Measurements from ENCODE around the gene IPO11.

Gene IPO11

GRCh38 chr5:62575066-62575465 is 162.5 kb downstream of the IPO11 start:
- DNase-seq = no peak

- no peak for DNase-seq
Measured at GRCh38 chr5:62575489-62575888, 162.9 kb downstream of the IPO11 start.

- DNase-seq = no peak
Measured at GRCh38 chr5:62576570-62577170, 164.1 kb downstream of the IPO11 start.

GRCh38 chr5:62577488-62577887 is 164.9 kb downstream of the IPO11 start:
- no peak for DNase-seq

- no peak for DNase-seq
Measured at GRCh38 chr5:62578540-62578939, 166.0 kb downstream of the IPO11 start, which contains the start of gene LRRC70. TSS of gene LRRC70 (plus strand) at chr5:62578819. CDS start at chr5:62579439, 620 bp downstream.

GRCh38 chr5:62579761-62580160 is 167.2 kb downstream of the IPO11 start:
- DNase-seq = no peak

GRCh38 chr5:62581836-62582597 is 169.5 kb downstream of the IPO11 start:
- DNase-seq = no peak

- no peak for DNase-seq
Measured at GRCh38 chr5:62584391-62584790, 171.8 kb downstream of the IPO11 start.

- no peak for DNase-seq
Measured at GRCh38 chr5:62585306-62585705, 172.7 kb downstream of the IPO11 start.

GRCh38 chr5:62585751-62586150 is 173.2 kb downstream of the IPO11 start:
- no peak for DNase-seq

- DNase-seq = no peak
Measured at GRCh38 chr5:62587737-62588136, 175.2 kb downstream of the IPO11 start.

- no peak for DNase-seq
Measured at GRCh38 chr5:62588668-62589067, 176.1 kb downstream of the IPO11 start.

- DNase-seq = no peak
Measured at GRCh38 chr5:62589504-62589903, 176.9 kb downstream of the IPO11 start.

GRCh38 chr5:62590387-62590786 is 177.8 kb downstream of the IPO11 start:
- no peak for DNase-seq

- DNase-seq = no peak
Measured at GRCh38 chr5:62592558-62592957, 180.0 kb downstream of the IPO11 start.

GRCh38 chr5:62593331-62593730 is 180.8 kb downstream of the IPO11 start:
- no peak for DNase-seq

- no peak for DNase-seq
Measured at GRCh38 chr5:62594364-62594984, 181.9 kb downstream of the IPO11 start.

GRCh38 chr5:62596096-62596495 is 183.5 kb downstream of the IPO11 start:
- DNase-seq = no peak

GRCh38 chr5:62596691-62597090 is 184.1 kb downstream of the IPO11 start:
- no peak for DNase-seq

- DNase-seq = no peak
Measured at GRCh38 chr5:62597314-62597713, 184.8 kb downstream of the IPO11 start.

GRCh38 chr5:62600560-62601252 is 188.1 kb downstream of the IPO11 start:
- peak; percentile 54 for DNase-seq

GRCh38 chr5:62603934-62604333 is 191.4 kb downstream of the IPO11 start:
- DNase-seq = no peak

GRCh38 chr5:62605638-62606037 is 193.1 kb downstream of the IPO11 start:
- DNase-seq = no peak

GRCh38 chr5:62606878-62607277 is 194.3 kb downstream of the IPO11 start:
- no peak for DNase-seq

All from NCI-H748 treated with DMSO at 0.1 percent for 48 hours (cell line).